Kidney glomerular epithelial cell (primary cell): ENCODE data around the gene COBL.
A peak's percentile ranks its signal among the peaks of the same experiment; 100 is the strongest.

ENCODE experiments used
- DNase-seq: peaks from one replicate; lab custom pipeline; 2025; lab: John Stamatoyannopoulos, UW

COBL gene

DNA sequence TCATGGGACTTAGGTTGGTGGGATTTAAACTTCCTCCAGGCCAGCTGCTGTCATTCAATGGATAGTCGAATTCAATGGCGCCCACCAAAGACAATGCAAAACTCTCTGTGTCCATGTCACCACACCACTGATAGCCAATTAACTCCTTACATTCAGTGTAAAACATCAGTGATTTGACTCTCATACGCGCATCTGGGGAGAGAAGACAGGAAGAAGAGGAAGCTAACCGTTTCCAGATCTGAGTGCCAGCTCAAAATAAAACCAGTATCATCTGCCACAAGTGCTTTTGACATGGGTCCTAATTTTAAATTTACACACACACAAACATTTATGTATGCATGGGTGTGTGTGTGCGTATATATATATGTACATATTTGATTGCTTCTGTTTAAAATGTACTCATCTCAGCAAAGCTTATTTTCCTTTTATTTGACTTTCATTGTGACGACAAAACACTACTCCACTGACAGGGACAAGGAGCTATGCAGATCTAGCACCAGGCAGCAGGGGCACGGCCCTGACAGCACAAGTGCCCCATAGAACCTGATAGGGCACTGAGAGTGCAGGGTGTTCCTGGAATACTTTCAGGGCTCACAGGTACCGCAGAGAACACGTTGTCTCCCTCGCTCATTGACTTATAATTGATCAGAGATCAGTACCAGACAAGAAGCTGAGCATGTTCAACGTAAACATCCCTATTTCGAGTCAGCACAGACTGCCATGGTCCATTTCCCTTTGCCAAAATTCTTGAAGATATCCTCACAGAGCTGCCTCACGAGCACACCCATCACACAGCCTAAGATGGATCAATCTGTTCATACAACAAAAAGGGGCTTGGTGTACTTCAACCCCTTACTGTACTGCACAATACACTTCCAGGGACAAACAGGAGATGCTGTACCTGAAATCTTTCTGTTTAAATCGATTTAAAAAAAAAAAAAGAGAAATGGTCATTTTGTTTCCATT lies 176.1 kb downstream of the COBL start:
- DNase-seq: no peak

DNA sequence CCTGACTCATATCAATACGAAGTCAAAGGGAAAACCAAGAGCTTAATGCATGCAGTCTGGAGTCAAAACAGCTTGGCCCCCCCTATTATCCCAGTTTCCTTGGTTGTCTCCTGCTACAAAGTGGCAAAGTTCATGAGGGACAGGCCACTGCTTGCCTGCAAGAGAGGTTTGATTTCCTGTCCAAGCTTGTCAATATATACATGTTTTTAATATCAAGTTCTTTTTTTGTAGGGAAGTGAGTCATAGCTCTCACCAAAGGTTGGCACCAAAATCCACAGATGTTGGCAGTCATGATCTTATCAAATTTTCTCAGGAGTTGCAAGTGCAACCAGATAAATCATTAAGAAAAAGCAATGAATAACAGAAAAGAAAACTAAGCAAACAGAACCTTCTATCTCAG lies 176.8 kb downstream of the COBL start:
- no peak for DNase-seq

DNA sequence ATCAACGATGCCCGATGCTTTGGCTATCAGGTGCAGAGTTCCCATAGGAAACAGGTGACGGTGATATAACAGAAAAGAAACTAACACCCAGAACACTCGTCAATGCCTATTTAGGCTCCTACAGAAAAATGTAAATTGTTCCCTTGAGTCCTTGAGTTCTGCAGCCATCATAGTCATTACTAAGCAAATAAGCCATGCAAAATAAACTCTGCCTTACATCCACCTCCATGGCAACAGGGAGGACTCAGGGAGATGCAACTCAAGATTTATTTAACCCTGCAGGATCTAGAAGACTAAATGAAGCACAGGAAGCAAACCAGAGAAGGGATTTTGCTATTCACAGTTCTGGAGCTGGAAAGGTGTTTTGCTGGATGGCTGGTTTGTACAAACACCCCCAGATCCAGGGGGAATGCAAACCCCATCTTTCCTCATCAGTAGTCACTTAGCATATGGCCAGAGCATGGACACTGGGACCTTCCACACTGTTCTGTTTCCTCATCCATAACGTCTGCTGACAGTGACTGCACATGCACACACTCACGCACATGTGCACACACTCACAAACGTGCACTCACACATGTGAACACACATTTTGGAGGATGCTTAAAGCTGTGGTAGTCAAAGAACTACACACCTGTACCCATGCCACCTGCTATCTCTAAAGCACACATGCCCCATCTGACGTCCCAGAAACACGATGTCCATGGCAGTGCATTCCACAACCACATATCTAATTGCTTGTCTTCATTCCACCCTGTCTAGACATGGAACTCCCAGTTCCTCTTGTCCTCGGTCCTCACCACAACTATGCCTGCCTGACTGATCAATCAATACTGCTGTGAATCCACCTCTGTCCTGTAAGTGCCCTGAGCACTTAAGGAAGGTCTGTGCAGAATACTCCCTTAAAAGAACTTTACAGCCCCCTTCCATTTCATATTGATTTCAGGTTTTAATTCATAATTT lies 178.2 kb downstream of the COBL start:
- DNase-seq: no peak

GRCh38 chr7:51135576-51135975 lies 181.0 kb downstream of the COBL start:
- DNase-seq: no peak

DNA sequence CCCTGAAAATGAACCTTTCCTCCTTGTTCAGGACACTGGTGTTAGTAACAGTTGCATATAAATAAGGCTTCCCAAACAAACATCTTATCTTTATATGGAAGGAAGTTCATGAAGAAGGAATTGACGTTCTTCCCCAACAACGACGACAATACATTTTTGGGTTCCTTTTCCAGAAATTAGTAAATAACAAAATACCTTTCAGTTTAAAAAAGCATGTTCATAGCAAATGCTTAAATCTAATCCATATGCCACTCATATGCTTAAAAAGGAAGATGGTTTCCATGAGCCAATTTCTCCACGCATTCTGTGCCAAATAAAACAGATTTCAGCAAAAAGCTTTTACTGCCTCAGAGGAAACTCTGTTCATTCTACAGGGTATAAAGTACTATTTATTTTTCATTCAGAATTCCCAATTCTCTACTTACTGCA lies 182.6 kb downstream of the COBL start:
- no peak for DNase-seq

DNA sequence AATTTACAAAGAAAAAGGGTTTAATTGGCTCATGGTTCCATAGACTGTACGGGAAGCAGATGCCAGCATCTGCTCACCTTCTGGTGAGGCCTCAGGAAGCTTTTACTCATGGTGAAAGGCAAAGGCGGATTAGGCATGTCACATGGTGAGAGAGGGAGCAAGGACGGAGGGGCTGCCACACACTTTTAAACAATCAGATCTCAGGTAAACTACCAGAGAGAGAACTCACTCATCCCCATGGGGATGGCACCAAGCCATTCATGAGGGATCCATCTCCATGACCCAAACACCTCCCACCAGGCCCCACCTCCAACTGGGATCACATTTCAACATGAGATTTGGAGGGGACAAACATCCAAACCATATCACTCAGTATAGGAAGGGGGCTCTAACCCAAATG lies 183.9 kb downstream of the COBL start:
- no peak for DNase-seq

DNA sequence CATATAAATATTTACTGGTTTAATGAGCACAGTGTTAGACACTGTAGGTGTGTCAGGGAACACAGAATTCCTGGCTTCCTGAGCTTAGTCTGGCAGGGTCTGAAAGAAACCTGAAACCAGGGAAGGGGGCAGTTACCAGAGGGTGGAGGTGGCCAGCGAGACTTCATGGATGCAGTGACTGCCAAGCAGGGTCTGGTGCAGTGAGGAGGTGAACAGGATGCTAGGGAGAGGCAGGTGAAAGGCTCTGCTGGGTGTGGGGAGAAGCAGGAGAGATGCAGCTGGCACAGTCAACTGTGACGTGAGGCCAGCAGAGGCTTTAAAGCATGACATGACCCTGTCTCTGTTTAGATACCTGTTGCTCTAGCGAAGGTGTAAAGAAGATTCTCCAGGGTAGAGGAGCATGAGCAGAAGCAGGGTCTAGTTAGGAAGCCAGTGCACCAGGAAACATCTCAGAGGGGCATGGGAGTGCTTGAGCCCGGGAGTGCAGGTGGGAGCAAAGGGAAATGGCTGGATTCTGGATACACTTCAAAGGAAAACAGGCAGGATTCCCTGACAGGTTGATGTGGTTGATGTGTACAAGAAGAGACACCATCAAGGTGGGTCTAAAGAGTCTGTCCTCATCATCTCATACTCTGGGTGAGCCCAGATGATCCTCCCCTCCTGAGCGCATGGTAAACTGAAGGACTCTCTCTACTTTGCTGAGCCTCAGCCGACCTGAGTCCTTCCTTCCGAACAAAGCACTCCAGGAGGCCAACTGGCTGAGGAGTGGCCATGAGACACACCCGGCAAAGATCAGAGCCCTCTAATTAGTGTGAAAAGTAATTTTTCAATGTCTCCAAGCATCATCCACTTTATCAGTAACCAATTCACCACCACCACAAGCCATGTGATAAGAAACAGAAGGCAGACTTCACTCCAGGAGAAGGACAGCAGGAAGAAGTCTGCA lies 186.8 kb downstream of the COBL start:
- DNase-seq: no peak

DNA sequence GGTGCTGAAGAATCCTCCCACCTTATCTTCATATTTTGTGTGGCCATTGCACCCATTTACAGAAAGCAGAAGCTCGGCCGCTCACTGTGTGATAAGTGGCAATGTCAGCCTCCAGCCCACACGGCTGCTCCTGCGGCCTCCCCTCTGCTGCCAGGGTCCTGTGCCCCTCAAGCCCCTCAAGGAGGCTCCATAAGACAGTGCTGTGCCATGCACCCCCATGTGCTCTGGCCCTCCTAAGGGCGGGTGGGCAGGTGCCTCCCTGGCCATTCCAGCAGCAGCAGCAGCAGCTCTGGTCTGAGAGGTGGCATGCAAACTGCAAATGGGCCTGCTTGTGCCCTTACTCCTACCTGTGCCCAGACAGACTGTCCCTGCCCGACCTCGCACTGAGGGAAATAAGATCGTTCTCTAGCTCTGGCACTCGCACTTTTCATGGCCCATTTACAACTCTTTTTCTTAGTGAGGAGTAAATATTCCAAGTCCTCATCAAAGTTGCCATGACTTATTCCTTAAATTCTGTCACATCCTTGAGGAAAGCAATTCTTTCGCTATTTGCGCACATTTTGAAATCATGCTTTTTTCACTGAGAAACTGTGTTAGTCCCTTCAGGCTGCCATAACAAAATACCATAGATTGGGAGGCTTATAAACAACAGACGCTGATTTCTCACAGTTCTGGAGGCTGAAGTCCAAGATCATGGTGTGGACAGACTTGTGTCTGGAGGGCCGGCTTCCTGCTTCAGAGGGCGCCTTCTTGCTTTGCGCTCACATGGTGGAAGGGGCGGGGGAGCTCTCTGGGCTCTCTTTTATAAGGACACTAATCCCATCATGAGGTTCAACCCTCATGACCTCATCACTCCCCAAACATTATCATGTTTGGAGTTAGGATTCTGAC lies 187.8 kb downstream of the COBL start:
- DNase-seq: no peak

- no peak for DNase-seq
Measured at GRCh38 chr7:51127618-51127904, 189.0 kb downstream of the COBL start.

GRCh38 chr7:51126813-51127617 lies 189.6 kb downstream of the COBL start:
- DNase-seq: no peak

DNA sequence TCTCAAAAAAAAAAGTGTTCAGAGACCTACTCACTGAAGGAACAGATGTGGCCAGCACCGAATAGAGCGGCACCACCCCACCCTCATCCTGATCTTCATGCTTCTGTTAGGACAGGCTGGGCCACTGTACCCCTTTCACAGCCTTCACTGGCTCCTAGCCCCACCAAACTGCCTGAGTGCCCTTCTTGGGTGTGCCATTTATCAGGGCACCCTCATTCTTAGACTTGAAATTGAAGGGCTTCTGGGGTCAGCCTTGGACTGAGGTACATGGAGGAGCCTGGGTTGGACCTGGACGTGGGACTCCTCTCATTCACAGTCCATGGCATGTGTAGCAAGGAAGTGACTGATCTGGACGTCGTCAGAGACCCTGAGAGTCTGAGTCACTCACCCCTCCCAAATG lies 190.3 kb downstream of the COBL start:
- DNase-seq: no peak

- DNase-seq: no peak
Measured at GRCh38 chr7:51124321-51124720, 192.3 kb downstream of the COBL start.

DNA sequence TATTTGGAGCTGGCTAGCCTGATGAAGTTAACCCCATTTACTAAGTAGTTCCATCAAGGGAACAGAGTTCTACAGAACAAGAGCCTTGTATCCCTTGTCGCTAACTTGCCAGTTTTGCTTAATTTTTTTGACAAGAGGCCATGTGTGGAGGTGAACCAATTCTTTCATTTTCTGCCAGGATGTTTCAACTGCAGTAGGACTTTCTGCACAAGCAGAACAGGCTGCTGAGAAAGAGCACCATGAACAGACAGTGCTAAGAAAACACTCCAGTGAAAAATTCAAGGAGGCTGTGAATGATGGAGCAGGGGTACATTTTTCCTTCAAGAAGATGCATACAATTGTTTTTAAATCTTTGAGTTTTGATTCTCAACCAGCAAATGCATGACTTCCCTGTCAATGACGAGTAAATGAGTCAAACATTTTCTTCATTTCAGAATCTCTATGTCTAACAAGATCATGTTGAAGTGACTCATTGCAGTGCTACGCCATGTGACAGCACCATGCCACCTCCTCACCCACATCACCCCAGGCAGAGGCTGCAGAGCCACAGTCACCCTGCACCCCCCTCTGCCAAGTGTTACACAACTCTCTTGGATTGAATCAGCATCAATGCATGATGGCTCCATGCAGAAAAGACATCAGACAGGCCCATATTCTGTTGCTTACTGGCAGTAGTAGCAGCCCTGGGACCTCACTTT lies 193.1 kb downstream of the COBL start:
- peak; percentile 87 for DNase-seq

- no peak for DNase-seq
Measured at GRCh38 chr7:51121931-51122425, 194.6 kb downstream of the COBL start.

GRCh38 chr7:51121036-51121790 lies 195.4 kb downstream of the COBL start:
- no peak for DNase-seq

- no peak for DNase-seq
Measured at GRCh38 chr7:51118628-51119027, 198.0 kb downstream of the COBL start.

- no peak for DNase-seq
Measured at GRCh38 chr7:51114501-51114900, 202.1 kb downstream of the COBL start.

GRCh38 chr7:51113962-51114361 lies 202.6 kb downstream of the COBL start:
- DNase-seq: no peak
